ENCODE data around the gene LRRC8C. TPM values are rescaled to one million over a fixed set of nuclear protein-coding genes. Genes with fewer than 3 reads are reported as not detected.

LRRC8C gene
- total RNA-seq, 1 donor from 2014 or later: 2.3 TPM

- Histone ChIP-seq H3K79me2 (ENCODE audit: insufficient read depth, low read length) (no peaks in the 10 kb centered on the region), H3K9ac (ENCODE audit: low read length) (no peak overlapping the region), H3K27me3 (ENCODE audit: insufficient read depth, low read length) (no peaks in the 10 kb centered on the region), H4K20me1 (ENCODE audit: insufficient read depth, low read length) (no peaks in the 10 kb centered on the region), H3K9me3 (ENCODE audit: insufficient read depth, low read depth, low read length) (no peaks in the 10 kb centered on the region), H3K36me3 (ENCODE audit: insufficient read depth, low read length) (no peaks in the 10 kb centered on the region), H3K4me3 (ENCODE audit: insufficient read depth, low read depth, low read length) (no peak overlapping the region), H3K27ac (ENCODE audit: low read depth, low read length) (no peak overlapping the region), H3K4me1 (ENCODE audit: insufficient read depth, low read length) (peaks cover 7% of the 10 kb centered on the region), H3K4me2 (ENCODE audit: low read length) (no peak overlapping the region), H2AFZ (ENCODE audit: low read depth, low read length) (no peak overlapping the region)
- Mint-ChIP-seq H3K27ac (ENCODE audit: unreplicated experiment) (no peak overlapping the region), H3K9me3 (ENCODE audit: unreplicated experiment) (peaks cover 2% of the 10 kb centered on the region), H3K4me1 (ENCODE audit: low read depth, unreplicated experiment) (peaks cover 17% of the 10 kb centered on the region), H3K4me3 (ENCODE audit: unreplicated experiment) (no peak overlapping the region), H3K27me3 (ENCODE audit: low read depth, unreplicated experiment) (no peaks in the 10 kb centered on the region), H3K36me3 (ENCODE audit: low read depth, unreplicated experiment) (no peaks in the 10 kb centered on the region)
- FAIRE-seq: no peak
- no peak for DNase-seq (ENCODE audit: low read depth)
- TF ChIP-seq CTCF (IDR thresholded peaks at IDR 0.05; ENCODE audit: insufficient read depth, low read depth, low read length): no peak
- no peak for TF ChIP-seq EZH2 (IDR thresholded peaks at IDR 0.05; ENCODE audit: insufficient read depth, low read length)
These were observed 110.9 kb downstream of the LRRC8C start for GRCh38 chr1:89743788-89744187.

DNA sequence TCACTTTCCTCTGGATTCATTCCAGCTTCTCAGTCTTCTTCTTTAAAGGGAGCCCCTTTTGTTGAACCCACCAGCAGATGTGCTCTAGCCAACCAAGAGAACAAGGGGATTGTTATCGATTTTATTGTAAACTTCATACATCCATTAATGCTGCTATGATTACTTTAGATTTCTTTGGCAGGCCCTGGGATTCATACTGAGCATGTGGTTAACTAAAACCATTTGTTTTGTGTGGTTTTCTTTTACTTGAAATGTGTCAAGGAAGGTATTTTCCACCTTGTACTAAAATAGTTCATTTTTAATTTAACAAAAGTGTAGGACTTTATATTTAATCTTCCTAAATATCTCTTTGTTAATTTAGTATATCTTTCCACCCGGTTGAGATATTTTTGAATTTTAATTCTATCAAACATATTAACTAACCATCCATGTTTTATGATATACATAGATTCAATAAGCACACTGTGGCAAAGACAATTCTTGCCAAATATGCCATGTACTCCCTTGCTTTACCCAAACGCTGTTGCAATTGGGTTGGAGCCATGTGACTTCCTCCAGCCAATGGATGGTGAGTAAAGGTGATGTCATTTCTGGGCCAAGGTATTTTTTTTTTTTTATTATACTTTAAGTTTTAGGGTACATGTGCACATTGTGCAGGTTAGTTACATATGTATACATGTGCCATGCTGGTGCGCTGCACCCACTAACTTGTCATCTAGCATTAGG, 113.7 kb downstream of the LRRC8C start:
- H3K4me1 ChIP-seq (ENCODE audit: insufficient read depth, low read length): no peaks in the 10 kb centered on the region
- Mint-ChIP-seq H3K27ac (ENCODE audit: unreplicated experiment) (no peak overlapping the region), H3K9me3 (ENCODE audit: unreplicated experiment) (peaks cover 2% of the 10 kb centered on the region), H3K36me3 (ENCODE audit: low read depth, unreplicated experiment) (no peaks in the 10 kb centered on the region), H3K27me3 (ENCODE audit: low read depth, unreplicated experiment) (no peaks in the 10 kb centered on the region), H3K4me1 (ENCODE audit: low read depth, unreplicated experiment) (no peaks in the 10 kb centered on the region), H3K4me3 (ENCODE audit: unreplicated experiment) (no peak overlapping the region)
- H3K36me3 ChIP-seq (ENCODE audit: insufficient read depth, low read length): no peaks in the 10 kb centered on the region
- H3K27me3 ChIP-seq (ENCODE audit: insufficient read depth, low read length): no peaks in the 10 kb centered on the region
- no peak overlapping the region for H3K4me2 ChIP-seq (ENCODE audit: low read length)
- H4K20me1 ChIP-seq (ENCODE audit: insufficient read depth, low read length): no peaks in the 10 kb centered on the region
- no peaks in the 10 kb centered on the region for H3K79me2 ChIP-seq (ENCODE audit: insufficient read depth, low read length)
- no peak overlapping the region for H3K27ac ChIP-seq (ENCODE audit: low read depth, low read length)
- no peak overlapping the region for H3K4me3 ChIP-seq (ENCODE audit: insufficient read depth, low read depth, low read length)
- FAIRE-seq (no peak), DNase-seq (ENCODE audit: low read depth) (no peak)
- no peaks in the 10 kb centered on the region for H3K9me3 ChIP-seq (ENCODE audit: insufficient read depth, low read depth, low read length)
- no peak overlapping the region for H3K9ac ChIP-seq (ENCODE audit: low read length)
- H2AFZ ChIP-seq (ENCODE audit: low read depth, low read length): no peak overlapping the region
- TF ChIP-seq CTCF (IDR thresholded peaks at IDR 0.05; ENCODE audit: insufficient read depth, low read depth, low read length): no peak
- TF ChIP-seq EZH2 (IDR thresholded peaks at IDR 0.05; ENCODE audit: insufficient read depth, low read length): no peak

- Histone ChIP-seq H3K4me2 (ENCODE audit: low read length) (no peak overlapping the region), H3K36me3 (ENCODE audit: insufficient read depth, low read length) (no peaks in the 10 kb centered on the region), H3K9me3 (ENCODE audit: insufficient read depth, low read depth, low read length) (no peaks in the 10 kb centered on the region), H2AFZ (ENCODE audit: low read depth, low read length) (no peak overlapping the region), H3K27ac (ENCODE audit: low read depth, low read length) (no peak overlapping the region), H3K27me3 (ENCODE audit: insufficient read depth, low read length) (no peaks in the 10 kb centered on the region), H3K9ac (ENCODE audit: low read length) (no peak overlapping the region), H3K79me2 (ENCODE audit: insufficient read depth, low read length) (no peaks in the 10 kb centered on the region), H4K20me1 (ENCODE audit: insufficient read depth, low read length) (no peaks in the 10 kb centered on the region), H3K4me3 (ENCODE audit: insufficient read depth, low read depth, low read length) (no peak overlapping the region), H3K4me1 (ENCODE audit: insufficient read depth, low read length) (no peaks in the 10 kb centered on the region)
- no peak overlapping the region for H3K4me3 Mint-ChIP-seq (ENCODE audit: unreplicated experiment)
- H3K27ac Mint-ChIP-seq (ENCODE audit: unreplicated experiment): peak overlapping the region; percentile 21
- H3K4me1 Mint-ChIP-seq (ENCODE audit: low read depth, unreplicated experiment): peaks cover 10% of the 10 kb centered on the region
- no peak for FAIRE-seq
- peaks cover 7% of the 10 kb centered on the region for H3K27me3 Mint-ChIP-seq (ENCODE audit: low read depth, unreplicated experiment)
- no peak for DNase-seq (ENCODE audit: low read depth)
- TF ChIP-seq CTCF (IDR thresholded peaks at IDR 0.05; ENCODE audit: insufficient read depth, low read depth, low read length) (no peak), EZH2 (IDR thresholded peaks at IDR 0.05; ENCODE audit: insufficient read depth, low read length) (no peak)
- H3K9me3 Mint-ChIP-seq (ENCODE audit: unreplicated experiment): no peaks in the 10 kb centered on the region
- no peaks in the 10 kb centered on the region for H3K36me3 Mint-ChIP-seq (ENCODE audit: low read depth, unreplicated experiment)
These were observed 120.8 kb downstream of the LRRC8C start for GRCh38 chr1:89753761-89754160.

Measured in astrocyte (in vitro differentiated cells and primary cell).